HG03571 (cell line): ENCODE results near the gene ABCA7.

ENCODE experiments used
- ATAC-seq: cut with Tn5 transposase; IDR thresholded peaks from one replicate; pipeline ENCODE4 v1.9.1; 2021; ENCODE audit not compliant: unreplicated experiment

ABCA7 gene

GRCh38 chr19:1001538-1002166 lies 38.3 kb upstream of the ABCA7 start:
- ATAC-seq: no peak

GRCh38 chr19:1002600-1002999 lies 37.3 kb upstream of the ABCA7 start:
- no peak for ATAC-seq

DNA sequence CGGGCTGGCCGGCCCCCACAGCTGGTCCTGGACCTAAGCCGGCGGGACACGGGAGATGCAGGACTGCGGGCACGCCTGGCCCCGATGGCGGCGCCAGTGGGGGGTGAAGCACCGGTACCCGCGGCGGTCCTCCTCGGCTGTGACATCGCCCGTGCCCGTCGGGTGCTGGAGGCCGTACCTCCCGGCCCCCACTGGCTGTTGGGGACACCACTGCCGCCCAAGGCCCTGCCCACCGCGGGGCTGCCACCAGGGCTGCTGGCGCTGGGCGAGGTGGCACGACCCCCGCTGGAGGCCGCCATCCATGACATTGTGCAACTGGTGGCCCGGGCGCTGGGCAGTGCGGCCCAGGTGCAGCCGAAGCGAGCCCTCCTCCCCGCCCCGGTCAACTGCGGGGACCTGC lies 36.6 kb upstream of the ABCA7 start:
- no peak for ATAC-seq

DNA sequence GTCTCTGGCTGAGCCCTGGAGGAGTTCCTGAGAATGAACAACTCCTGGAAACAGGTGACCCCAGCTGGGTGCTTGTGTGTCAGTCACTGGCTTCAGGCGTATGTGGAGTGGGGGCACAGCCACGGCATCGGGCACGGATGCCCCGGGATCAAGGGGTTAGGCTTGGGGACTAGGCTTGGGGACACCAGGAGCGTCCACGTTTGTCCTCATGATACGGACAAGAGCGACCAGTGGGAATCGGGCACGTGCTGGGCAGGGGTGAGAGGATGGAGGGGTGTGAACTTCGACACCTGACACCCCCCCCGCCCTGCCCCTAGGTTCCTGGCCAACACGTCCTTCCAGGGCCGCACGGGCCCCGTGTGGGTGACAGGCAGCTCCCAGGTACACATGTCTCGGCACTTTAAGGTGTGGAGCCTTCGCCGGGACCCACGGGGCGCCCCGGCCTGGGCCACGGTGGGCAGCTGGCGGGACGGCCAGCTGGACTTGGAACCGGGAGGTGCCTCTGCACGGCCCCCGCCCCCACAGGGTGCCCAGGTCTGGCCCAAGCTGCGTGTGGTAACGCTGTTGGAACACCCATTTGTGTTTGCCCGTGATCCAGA lies 35.6 kb upstream of the ABCA7 start:
- no peak for ATAC-seq

GRCh38 chr19:1004803-1005664 lies 34.9 kb upstream of the ABCA7 start:
- ATAC-seq: no peak

GRCh38 chr19:1006711-1007398 lies 33.1 kb upstream of the ABCA7 start:
- ATAC-seq: no peak

- no peak for ATAC-seq
Measured at GRCh38 chr19:1007399-1008251, 32.3 kb upstream of the ABCA7 start.

GRCh38 chr19:1008268-1009040 lies 31.5 kb upstream of the ABCA7 start:
- ATAC-seq: no peak

- ATAC-seq: no peak
Measured at GRCh38 chr19:1009041-1009980, 30.6 kb upstream of the ABCA7 start.

DNA sequence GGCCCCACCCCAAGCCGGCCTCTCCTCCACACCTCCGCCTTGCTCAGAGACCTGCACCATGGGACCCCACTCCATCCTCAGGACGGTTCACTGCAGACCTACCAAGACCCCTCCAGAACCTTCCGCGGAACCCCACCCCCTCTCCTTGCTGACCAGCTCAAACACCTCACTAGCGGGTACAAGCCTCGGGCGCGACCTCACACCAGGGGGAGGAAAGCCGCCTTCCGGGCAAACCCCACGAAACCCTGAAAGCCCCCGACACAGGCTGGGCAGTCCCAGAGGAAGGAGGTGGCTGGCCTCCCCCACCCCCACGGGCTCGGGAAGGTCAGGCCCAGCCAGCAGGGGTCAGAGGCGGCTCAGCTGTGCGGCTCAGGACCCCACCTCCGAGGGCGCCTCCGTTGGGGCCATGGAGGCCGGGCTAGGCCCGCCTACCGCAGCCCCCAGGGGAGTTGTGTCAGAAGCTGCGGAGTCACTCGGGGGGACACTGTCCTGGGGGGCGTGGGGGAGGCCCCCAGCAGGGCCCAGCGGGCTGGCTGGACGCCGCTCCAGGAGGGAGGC lies 29.8 kb upstream of the ABCA7 start:
- ATAC-seq: no peak

- no peak for ATAC-seq
Measured at GRCh38 chr19:1010586-1011510, 29.1 kb upstream of the ABCA7 start.

DNA sequence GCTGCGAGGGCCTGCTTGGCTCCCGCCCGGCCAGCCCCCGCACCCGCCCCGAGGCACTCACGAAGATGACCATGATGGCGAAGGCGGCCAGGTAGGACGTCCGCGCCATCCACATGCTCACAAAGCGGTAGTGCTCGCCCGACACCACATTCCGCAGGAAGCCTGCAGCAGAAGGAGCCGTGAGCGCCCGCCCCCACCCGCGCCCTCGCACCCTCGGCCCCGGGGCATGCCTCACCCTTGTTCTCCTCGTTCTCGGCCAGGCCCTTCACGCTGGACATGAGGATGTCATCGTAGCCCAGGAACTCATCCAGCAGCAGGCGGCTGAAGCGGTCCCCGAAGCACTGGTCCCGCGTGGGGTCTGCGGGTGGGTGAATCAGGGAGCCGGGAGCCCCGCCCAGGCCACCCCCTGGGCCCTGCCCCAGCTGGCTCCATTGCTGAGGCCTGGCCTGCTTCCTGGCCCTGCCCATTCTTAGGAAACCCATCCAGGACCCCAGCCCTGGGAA lies 28.0 kb upstream of the ABCA7 start:
- ATAC-seq: no peak

GRCh38 chr19:1012334-1012733 lies 27.6 kb upstream of the ABCA7 start:
- ATAC-seq: no peak

GRCh38 chr19:1013218-1013617 lies 26.7 kb upstream of the ABCA7 start:
- ATAC-seq: no peak

- ATAC-seq: no peak
Measured at GRCh38 chr19:1014161-1015060, 25.5 kb upstream of the ABCA7 start.
